ENCODE measurements around the gene SND1.
"Not testable (repeated sequence)": the region's sequence is repeated elsewhere in the genome, so short reads cannot be mapped to it uniquely, and the experiment has no call there.

SND1 gene

GRCh38 chr7:127810696-127811660 is 159.0 kb downstream of the SND1 start:
- no peak for DNase-seq

DNA sequence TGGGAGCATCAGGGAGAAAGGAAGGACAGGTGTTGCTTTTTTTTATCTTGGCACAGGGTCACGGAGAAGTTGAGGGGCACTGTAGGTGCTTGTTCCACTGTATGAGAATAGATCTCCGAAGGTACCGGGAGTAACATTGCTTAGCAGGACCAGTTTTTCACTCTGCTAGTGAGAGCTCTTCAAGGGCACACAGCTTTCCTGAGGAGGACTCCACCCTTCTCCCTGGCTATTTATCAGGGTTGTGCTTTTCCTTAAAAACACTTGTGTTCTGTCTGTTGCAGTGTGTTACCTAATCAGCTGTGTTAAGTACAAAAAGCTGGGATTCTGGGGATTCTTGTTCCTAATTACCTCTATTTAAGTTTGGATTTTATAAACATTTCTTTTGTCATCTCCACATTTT is 160.5 kb downstream of the SND1 start:
- no peak for DNase-seq

DNA sequence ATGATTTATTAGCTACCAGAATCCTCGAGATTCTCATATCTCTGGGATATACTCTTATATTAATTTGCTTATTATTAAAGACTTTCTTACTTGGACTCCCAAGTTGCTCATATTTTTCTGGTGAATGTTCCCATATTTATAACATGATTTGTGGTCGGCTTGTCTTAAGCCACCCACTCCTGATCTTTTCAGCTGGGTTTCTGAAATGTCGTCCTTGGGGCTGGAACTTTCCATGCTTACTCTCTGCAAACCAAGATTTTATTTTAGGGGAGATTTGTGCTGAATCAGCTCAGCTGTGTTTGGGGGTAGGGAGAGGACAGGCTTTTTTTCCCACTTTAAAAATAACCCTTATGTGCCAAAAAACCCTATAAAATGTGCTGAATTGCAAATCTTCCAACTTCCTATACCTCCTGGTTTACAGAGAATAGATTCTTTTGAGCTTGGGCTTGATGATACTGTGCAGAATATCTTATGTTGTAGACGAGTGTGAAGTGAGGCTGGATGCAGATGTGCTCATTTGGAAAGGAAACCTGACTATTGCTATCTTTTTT is 162.1 kb downstream of the SND1 start:
- no peak for DNase-seq

DNA sequence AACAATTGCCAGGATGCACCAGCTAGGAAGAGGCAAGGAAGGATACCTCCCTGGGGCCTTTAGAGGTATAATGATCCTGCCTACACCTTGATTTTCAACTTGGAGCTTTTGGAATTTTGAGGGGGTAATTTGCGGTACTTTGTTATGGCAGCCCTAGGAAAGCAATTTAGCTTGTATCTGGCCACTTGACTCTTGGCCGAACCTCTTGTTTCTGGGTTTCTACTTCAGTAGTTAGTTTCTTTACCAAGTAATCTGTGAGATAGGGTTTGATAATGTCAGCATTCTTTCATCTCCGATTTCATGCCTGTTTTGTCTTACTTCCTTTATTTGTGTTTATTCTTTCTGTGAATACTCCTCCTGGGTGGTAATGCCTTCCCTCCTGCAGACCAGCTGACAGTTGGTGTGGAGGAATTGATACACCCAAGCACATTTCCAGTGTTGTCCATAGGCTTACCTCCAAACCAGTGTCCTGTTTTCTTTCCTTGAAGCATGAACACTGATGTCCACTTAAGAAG is 163.7 kb downstream of the SND1 start:
- no peak for DNase-seq

- no peak for DNase-seq
Observed at GRCh38 chr7:127816354-127817190, 164.6 kb downstream of the SND1 start.

DNA sequence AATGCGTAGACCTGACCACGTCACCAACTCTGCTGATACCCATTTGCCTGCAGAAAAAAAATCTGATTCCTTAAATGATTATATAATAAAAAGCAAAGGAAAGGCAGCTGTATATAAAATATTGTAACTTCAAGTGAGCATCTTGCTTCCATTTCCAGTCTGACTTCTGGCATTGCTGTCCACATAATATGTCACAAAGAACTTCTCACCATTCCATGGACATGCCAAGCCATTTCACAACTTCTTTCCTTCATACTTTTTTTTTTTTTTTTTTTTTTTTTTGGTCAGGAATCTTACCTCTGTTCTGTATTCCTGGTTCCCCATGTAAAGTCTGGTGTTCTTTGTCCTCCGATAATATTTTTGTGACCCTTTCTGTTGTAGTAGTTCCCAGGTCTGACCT is 165.5 kb downstream of the SND1 start:
- no peak for DNase-seq

- DNase-seq = no peak
Observed at GRCh38 chr7:127818306-127818705, 166.3 kb downstream of the SND1 start.

- DNase-seq = no peak
Observed at GRCh38 chr7:127819975-127820731, 168.2 kb downstream of the SND1 start.

GRCh38 chr7:127820732-127821085 is 168.7 kb downstream of the SND1 start:
- no peak for DNase-seq

- no peak for DNase-seq
Observed at GRCh38 chr7:127821146-127821545, 169.2 kb downstream of the SND1 start.

DNA sequence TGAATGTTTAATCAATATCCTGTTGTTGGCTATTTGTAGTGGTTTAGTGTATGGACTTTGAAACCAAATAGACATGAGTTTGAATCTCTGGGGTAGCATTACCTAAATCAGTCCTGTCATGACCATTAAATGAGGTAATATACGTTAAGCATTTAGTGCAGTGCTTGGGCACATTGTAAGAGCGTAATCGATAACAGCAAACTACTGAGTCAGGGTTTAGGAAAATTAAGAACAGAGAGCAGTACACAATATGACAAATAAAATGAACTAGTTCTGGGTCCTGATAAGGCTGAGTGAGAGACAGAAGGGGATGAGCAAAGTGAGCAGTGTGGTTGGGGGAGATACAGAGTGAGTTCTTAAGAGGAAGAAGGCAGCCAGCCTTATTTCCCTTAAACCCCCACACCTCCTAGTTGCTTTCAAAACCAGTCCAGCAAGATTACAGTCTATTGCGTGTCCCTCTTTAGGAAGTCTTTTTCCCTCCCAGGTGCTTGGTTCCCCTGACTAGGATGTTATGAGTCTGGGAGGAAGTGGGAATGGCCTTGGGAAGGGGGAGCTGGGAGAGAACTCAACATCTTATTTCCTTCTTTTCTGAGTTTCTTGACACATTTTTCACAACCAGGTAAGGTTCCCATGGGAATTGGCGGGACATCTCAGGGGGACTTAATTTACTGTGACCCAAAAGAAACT is 171.0 kb downstream of the SND1 start:
- DNase-seq = no peak

DNA sequence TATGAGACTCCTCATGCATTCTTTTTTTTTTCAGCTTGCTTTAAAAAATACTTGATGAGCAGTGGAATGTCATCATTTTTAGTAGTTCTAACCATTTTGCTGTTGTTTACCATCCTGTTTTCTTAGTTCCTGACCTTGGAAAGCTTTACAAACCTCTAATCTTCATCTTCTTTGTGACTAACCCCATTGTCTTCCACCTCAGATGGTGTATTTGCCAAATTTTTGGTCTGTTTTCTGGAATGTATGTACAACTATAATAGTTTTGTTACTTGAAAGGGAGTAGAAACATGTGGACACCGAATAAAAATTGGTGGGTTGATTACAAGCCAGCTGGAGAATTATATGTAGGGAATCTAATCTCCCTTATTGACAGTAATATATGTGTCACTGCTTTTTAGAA is 172.7 kb downstream of the SND1 start:
- DNase-seq = no peak

- no peak for DNase-seq
Observed at GRCh38 chr7:127828843-127829500, 177.0 kb downstream of the SND1 start.

- DNase-seq = no peak
Observed at GRCh38 chr7:127831318-127832219, 179.6 kb downstream of the SND1 start.

DNA sequence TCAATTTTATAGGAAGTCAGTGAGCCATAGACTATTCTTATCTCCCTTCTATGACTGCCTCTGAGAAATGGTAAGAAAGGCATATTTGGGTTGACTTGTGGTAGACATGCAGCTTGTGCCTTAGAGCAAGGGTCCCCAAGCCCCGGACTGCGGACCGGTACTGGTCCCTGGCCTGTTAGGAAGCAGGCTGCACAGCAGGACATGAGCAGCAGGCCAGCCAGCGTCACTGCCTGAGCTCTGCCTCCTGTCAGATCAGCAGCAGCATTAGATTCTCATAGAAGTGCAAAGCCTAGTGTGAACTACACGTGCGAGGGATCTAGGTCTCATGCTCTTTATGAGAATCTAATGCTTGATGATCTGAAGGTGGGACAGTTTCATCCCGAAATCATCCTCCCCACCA is 180.6 kb downstream of the SND1 start:
- DNase-seq = no peak

GRCh38 chr7:127833641-127834040 is 181.6 kb downstream of the SND1 start:
- DNase-seq = no peak

DNA sequence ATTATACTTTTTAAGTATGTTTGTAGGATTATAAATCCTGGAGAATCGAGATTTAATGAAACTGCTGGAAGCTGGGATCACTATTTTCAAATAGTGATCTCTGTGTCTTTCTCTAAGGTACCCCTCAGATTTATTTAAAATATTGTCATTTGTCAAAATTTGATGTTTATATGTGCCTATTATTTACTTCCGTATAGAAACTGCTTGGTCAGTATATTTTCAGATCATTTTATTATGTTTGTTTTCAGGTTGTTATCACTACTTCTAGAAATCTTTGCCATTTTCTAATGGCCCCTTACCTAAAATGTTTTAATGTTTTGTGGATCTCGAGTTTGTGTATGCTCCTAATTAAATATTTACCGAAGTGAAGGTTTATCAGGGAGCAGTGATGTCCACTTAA is 183.7 kb downstream of the SND1 start:
- DNase-seq = no peak

DNA sequence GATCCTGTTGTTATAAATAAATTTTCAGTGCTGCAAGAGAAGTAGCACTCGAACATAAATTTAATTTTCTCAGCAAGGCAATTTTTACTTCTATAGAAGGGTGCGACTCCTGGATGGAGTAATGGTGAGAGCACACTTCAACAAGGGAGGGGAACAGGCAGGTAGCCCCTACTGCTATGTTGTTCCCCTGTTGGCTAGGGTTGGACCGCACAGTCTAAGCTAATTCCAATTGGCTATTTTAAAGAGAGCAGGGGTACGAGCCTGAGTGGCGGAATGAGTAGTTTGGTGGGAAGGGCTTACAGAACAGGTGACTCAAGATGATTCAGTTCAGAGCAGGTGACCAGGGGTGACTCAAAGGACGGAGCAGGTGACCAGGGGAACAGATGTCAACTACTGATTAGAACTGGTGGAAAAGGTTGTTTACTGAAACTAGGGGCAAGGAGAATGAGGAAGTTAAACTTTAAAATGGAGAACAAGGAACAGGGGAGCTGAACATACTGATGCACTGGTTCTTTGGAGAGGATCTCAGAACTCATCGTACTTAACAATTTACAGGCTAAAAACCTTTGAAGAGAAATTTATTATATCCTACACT is 185.9 kb downstream of the SND1 start:
- DNase-seq = not testable (repeated sequence)

DNA sequence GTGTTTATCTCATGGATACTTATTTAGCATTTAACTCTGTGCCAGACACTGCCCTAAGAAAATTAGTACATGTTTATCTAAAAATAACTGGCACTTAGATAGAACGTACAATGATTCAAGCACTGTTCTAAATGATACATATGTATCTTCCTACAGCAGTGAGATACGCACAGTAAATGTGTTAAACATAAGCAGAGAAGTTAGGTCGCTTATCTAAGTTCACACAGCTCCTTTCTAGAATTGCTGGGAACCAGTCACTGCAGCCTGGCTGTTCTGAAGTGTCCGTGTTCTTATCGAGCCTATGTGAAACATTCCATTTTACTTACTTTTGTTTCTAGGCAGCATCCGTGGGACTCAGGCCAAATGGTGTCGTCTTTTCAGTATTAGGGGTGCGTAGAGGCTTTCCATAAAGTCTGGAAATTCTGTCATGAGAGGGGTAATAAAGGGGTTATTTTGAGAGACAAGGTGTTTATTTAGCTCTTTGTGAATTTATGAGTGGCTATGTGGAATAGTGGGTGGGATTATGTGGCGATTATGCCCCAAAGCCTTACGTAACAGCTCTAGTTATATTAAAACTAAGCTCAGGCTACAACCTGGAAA is 186.9 kb downstream of the SND1 start:
- DNase-seq = no peak

Measured in NCI-H748 treated with DMSO at 0.1 percent for 48 hours (cell line).